ENCODE results near the gene NUDT21. TPM values are rescaled to one million over a fixed set of nuclear protein-coding genes. Genes with fewer than 3 reads are reported as not detected.
A peak's percentile ranks its signal among the peaks of the same experiment; 100 is the strongest.

NUDT21 gene
- total RNA-seq, 1 experiment from 2014 or later, result 83.4 TPM

- ChIA-PET POLR2A (interaction anchor here (0.7 kb wide), 1 partner anchor 736 kb away, joined by 3 read pairs; no protein-coding TSS in a partner anchor), CTCF (interaction anchor here (0.6 to 0.9 kb wide), 2 partner anchors 11 to 31 kb away, joined by 3 read pairs; no protein-coding TSS in a partner anchor)
- Mint-ChIP-seq H3K4me1 (ENCODE audit: insufficient read depth, unreplicated experiment) (peaks cover under 1% of the 10 kb centered on the region), H3K4me3 (ENCODE audit: unreplicated experiment) (no peak overlapping the region), H3K36me3 (ENCODE audit: insufficient read depth, unreplicated experiment) (peaks cover 62% of the 10 kb centered on the region), H3K27me3 (ENCODE audit: insufficient read depth, unreplicated experiment) (no peaks in the 10 kb centered on the region), H3K9me3 (ENCODE audit: unreplicated experiment) (no peaks in the 10 kb centered on the region), H3K27ac (ENCODE audit: low read depth, unreplicated experiment) (no peak overlapping the region)
- TF ChIP-seq CTCF (IDR thresholded peaks at IDR 0.05; ENCODE audit: unreplicated experiment), result no peak
- BruUV-seq (replicated peaks), result no TSS peak
- intact Hi-C loops (cut with micrococcal nuclease), result no loop called here
- DNase-seq (ENCODE audit: unreplicated experiment), result no peak
Observed at GRCh38 chr16:56482683-56483236, 31.6 kb upstream of the NUDT21 start.

GRCh38 chr16:56481468-56482122 lies 30.5 kb upstream of the NUDT21 start:
- no TSS peak for BruUV-seq (replicated peaks)
- ChIA-PET POLR2A (interaction anchor here (1.8 kb wide), 1 partner anchor 11 kb away, joined by 5 read pairs; no protein-coding TSS in a partner anchor), CTCF (no interaction called here)
- no peak overlapping the region for H3K27ac Mint-ChIP-seq (ENCODE audit: low read depth, unreplicated experiment)
- TF ChIP-seq CTCF (IDR thresholded peaks at IDR 0.05; ENCODE audit: unreplicated experiment), result no peak
- H3K9me3 Mint-ChIP-seq (ENCODE audit: unreplicated experiment), result no peaks in the 10 kb centered on the region
- peaks cover 73% of the 10 kb centered on the region for H3K36me3 Mint-ChIP-seq (ENCODE audit: insufficient read depth, unreplicated experiment)
- DNase-seq (ENCODE audit: unreplicated experiment), result peak; percentile 19
- H3K4me1 Mint-ChIP-seq (ENCODE audit: insufficient read depth, unreplicated experiment), result peaks cover 6% of the 10 kb centered on the region
- H3K4me3 Mint-ChIP-seq (ENCODE audit: unreplicated experiment), result no peak overlapping the region
- H3K27me3 Mint-ChIP-seq (ENCODE audit: insufficient read depth, unreplicated experiment), result no peaks in the 10 kb centered on the region
- intact Hi-C loops (cut with micrococcal nuclease), result no loop called here

GRCh38 chr16:56480776-56481467 lies 29.8 kb upstream of the NUDT21 start:
- H3K27me3 Mint-ChIP-seq (ENCODE audit: insufficient read depth, unreplicated experiment), result no peaks in the 10 kb centered on the region
- DNase-seq (ENCODE audit: unreplicated experiment), result no peak
- BruUV-seq (replicated peaks), result no TSS peak
- peaks cover 6% of the 10 kb centered on the region for H3K4me1 Mint-ChIP-seq (ENCODE audit: insufficient read depth, unreplicated experiment)
- H3K9me3 Mint-ChIP-seq (ENCODE audit: unreplicated experiment), result no peaks in the 10 kb centered on the region
- no peak overlapping the region for H3K27ac Mint-ChIP-seq (ENCODE audit: low read depth, unreplicated experiment)
- peaks cover 75% of the 10 kb centered on the region for H3K36me3 Mint-ChIP-seq (ENCODE audit: insufficient read depth, unreplicated experiment)
- intact Hi-C loops (cut with micrococcal nuclease), result no loop called here
- H3K4me3 Mint-ChIP-seq (ENCODE audit: unreplicated experiment), result no peak overlapping the region
- TF ChIP-seq CTCF (IDR thresholded peaks at IDR 0.05; ENCODE audit: unreplicated experiment), result no peak
- ChIA-PET CTCF (no interaction called here), POLR2A (interaction anchor here (1.8 kb wide), 1 partner anchor 10 kb away, joined by 5 read pairs; no protein-coding TSS in a partner anchor)

- Mint-ChIP-seq H3K4me1 (ENCODE audit: insufficient read depth, unreplicated experiment) (peaks cover 6% of the 10 kb centered on the region), H3K9me3 (ENCODE audit: unreplicated experiment) (no peaks in the 10 kb centered on the region), H3K4me3 (ENCODE audit: unreplicated experiment) (no peak overlapping the region), H3K27ac (ENCODE audit: low read depth, unreplicated experiment) (peak overlapping the region; percentile 31), H3K36me3 (ENCODE audit: insufficient read depth, unreplicated experiment) (peaks cover 85% of the 10 kb centered on the region), H3K27me3 (ENCODE audit: insufficient read depth, unreplicated experiment) (no peaks in the 10 kb centered on the region)
- CTCF ChIA-PET, result interaction anchor here (0.7 to 1.3 kb wide), 3 partner anchors 8 to 120 kb away, joined by 3 read pairs; no protein-coding TSS in a partner anchor
- no TSS peak for BruUV-seq (replicated peaks)
- no peak for TF ChIP-seq CTCF (IDR thresholded peaks at IDR 0.05; ENCODE audit: unreplicated experiment)
- POLR2A ChIA-PET, result interaction anchor here (0.7 to 0.8 kb wide), 2 partner anchors 12 to 18 kb away, joined by 3 to 4 read pairs; no protein-coding TSS in a partner anchor
- DNase-seq (ENCODE audit: unreplicated experiment), result no peak
- intact Hi-C loops (cut with micrococcal nuclease), result no loop called here
Observed at GRCh38 chr16:56479469-56479868, 28.3 kb upstream of the NUDT21 start.

Data from MCF 10A (cell line).